ENCODE measurements around the gene LYSMD2.
A peak's percentile ranks its signal among the peaks of the same experiment; 100 is the strongest.

- TF ChIP-seq CTCF (IDR thresholded peaks at IDR 0.05) (no peak), SIN3A (IDR thresholded peaks at IDR 0.05; ENCODE audit: borderline replicate concordance, low read depth, low read length) (no peak), RCOR1 (IDR thresholded peaks at IDR 0.05; ENCODE audit: low read length) (no peak), PBX3 (IDR thresholded peaks at IDR 0.05) (no peak), USF1 (IDR thresholded peaks at IDR 0.05; ENCODE audit: borderline replicate concordance, low read depth) (no peak), TAF1 (IDR thresholded peaks at IDR 0.05; ENCODE audit: borderline replicate concordance, low read depth, low read length) (no peak), EZH2phosphoT487 (IDR thresholded peaks at IDR 0.05; ENCODE audit: borderline replicate concordance, low read depth) (no peak), POLR2AphosphoS5 (IDR thresholded peaks at IDR 0.05; ENCODE audit: low read depth, low read length) (no peak), EP300 (IDR thresholded peaks at IDR 0.05; ENCODE audit: borderline replicate concordance in 1 of 2, low read depth in 1 of 2, low read length in 1 of 2) (no peak), FOXM1 (IDR thresholded peaks at IDR 0.05; ENCODE audit: low read depth) (no peak), NRF1 (IDR thresholded peaks at IDR 0.05; ENCODE audit: low read depth, low read length) (no peak), CHD2 (IDR thresholded peaks at IDR 0.05; ENCODE audit: low read length, partially characterized antibody) (no peak), FOXJ3 (CRISPR knock-in tag; IDR thresholded peaks at IDR 0.05) (no peak), MXI1 (IDR thresholded peaks at IDR 0.05; ENCODE audit: low read depth, low read length) (peak; percentile 73; the same call in 1 of the 2 replicates)
Observed at GRCh38 chr15:51751697-51752683, 14.5 kb upstream of the LYSMD2 start.
